ENCODE results near the gene ADCK2. TPM values are rescaled to one million over a fixed set of nuclear protein-coding genes. Genes with fewer than 3 reads are reported as not detected.

Gene ADCK2
- total and polyA plus RNA-seq, 10 of the 15 experiments (the other 5 are each of a cell fraction or from before 2014, with no cell fraction given) = 0.52 to 19.4 (median 13.1) TPM

- intact Hi-C loops (cut with micrococcal nuclease; ENCODE audit: unreplicated experiment) = loop anchor here (5.0 kb wide), 1 partner anchor 244 kb away; the partner anchor contains the start of gene BRAF
- DNase-seq (ENCODE audit: low read depth, low spot score) (no peak), FAIRE-seq (no peak), ATAC-seq (no peak)
- Histone ChIP-seq H3K9me3 (replicated peaks; ENCODE audit: control insufficient read depth, insufficient read depth, low read length) (no peaks in the 10 kb centered on the region), H3K79me2 (ENCODE audit: control insufficient read depth, insufficient read depth, low read length) (no peaks in the 10 kb centered on the region; the same call in 1 of the 2 replicates), H2AFZ (ENCODE audit: control insufficient read depth, low read depth, low read length) (no peak overlapping the region), H3K4me2 (ENCODE audit: control insufficient read depth, insufficient read depth) (no peak overlapping the region), H3K9ac (ENCODE audit: control insufficient read depth, insufficient read depth, low read length) (no peak overlapping the region), H3K36me3 (ENCODE audit: control insufficient read depth in 2 of 2, insufficient read depth in 2 of 2, low read length in 1 of 2) (0 out of 4 replicates have a peak, but pooled peaks cover 0 to 3% of the 10 kb centered on the region in 2 experiments), H3K4me1 (ENCODE audit: control insufficient read depth, insufficient read depth, low read length) (peaks cover 34% of the 10 kb centered on the region), H3K27me3 (replicated peaks in 1 of 2; ENCODE audit: control insufficient read depth in 2 of 2, insufficient read depth in 2 of 2, low read length in 1 of 2) (no peaks in the 10 kb centered on the region), H3K27ac (ENCODE audit: control insufficient read depth, insufficient read depth) (no peak overlapping the region), H3K4me3 (no peak overlapping the region), H4K20me1 (ENCODE audit: control insufficient read depth, insufficient read depth) (no peaks in the 10 kb centered on the region)
- ChIA-PET POLR2A (no interaction called here), RAD21 (ENCODE audit: unreplicated experiment) (no interaction called here), CTCF (interaction anchor here (0.6 to 5.6 kb wide), 4 partner anchors 14 to 1296 kb away, joined by 3 to 88 read pairs (median 14); partner anchors contain the start of gene MRPS33), SMC1A (ENCODE audit: uncharacterized antibody, unreplicated experiment) (interaction anchor here (1.3 to 4.4 kb wide), 3 partner anchors 8 to 335 kb away, joined by 3 to 57 read pairs (median 6); partner anchors contain the start of gene MRPS33)
- 95% methylated on average over 20 of the region's 20 CpGs for WGBS (ENCODE audit: insufficient coverage, insufficient replicate concordance, low lambda C conversion rate, missing lambda C conversion rate)
- in situ Hi-C loops (cut with MboI) = loop anchor here (10.0 kb wide), 1 partner anchor 337 kb away; the partner anchor contains the start of gene MRPS33
- no TSS peak for BruUV-seq (replicated peaks)
- TF ChIP-seq SUPT20H (IDR thresholded peaks at IDR 0.05; ENCODE audit: borderline replicate concordance, control insufficient read depth, low read depth, low read length) = no peak
- no peak for TF ChIP-seq ATF7 (IDR thresholded peaks at IDR 0.05; ENCODE audit: low read depth)
- TF ChIP-seq SMARCA5 (IDR thresholded peaks at IDR 0.05) = no peak
- no peak for TF ChIP-seq MTA3 (IDR thresholded peaks at IDR 0.05; ENCODE audit: borderline replicate concordance, low read length)
- TF ChIP-seq, protein P1, sequence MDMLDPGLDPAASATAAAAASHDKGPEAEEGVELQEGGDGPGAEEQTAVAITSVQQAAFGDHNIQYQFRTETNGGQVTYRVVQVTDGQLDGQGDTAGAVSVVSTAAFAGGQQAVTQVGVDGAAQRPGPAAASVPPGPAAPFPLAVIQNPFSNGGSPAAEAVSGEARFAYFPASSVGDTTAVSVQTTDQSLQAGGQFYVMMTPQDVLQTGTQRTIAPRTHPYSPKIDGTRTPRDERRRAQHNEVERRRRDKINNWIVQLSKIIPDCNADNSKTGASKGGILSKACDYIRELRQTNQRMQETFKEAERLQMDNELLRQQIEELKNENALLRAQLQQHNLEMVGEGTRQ (IDR thresholded peaks at IDR 0.05; ENCODE audit: borderline replicate concordance, low read depth, low read length) = no peak
- TF ChIP-seq, protein P2, sequence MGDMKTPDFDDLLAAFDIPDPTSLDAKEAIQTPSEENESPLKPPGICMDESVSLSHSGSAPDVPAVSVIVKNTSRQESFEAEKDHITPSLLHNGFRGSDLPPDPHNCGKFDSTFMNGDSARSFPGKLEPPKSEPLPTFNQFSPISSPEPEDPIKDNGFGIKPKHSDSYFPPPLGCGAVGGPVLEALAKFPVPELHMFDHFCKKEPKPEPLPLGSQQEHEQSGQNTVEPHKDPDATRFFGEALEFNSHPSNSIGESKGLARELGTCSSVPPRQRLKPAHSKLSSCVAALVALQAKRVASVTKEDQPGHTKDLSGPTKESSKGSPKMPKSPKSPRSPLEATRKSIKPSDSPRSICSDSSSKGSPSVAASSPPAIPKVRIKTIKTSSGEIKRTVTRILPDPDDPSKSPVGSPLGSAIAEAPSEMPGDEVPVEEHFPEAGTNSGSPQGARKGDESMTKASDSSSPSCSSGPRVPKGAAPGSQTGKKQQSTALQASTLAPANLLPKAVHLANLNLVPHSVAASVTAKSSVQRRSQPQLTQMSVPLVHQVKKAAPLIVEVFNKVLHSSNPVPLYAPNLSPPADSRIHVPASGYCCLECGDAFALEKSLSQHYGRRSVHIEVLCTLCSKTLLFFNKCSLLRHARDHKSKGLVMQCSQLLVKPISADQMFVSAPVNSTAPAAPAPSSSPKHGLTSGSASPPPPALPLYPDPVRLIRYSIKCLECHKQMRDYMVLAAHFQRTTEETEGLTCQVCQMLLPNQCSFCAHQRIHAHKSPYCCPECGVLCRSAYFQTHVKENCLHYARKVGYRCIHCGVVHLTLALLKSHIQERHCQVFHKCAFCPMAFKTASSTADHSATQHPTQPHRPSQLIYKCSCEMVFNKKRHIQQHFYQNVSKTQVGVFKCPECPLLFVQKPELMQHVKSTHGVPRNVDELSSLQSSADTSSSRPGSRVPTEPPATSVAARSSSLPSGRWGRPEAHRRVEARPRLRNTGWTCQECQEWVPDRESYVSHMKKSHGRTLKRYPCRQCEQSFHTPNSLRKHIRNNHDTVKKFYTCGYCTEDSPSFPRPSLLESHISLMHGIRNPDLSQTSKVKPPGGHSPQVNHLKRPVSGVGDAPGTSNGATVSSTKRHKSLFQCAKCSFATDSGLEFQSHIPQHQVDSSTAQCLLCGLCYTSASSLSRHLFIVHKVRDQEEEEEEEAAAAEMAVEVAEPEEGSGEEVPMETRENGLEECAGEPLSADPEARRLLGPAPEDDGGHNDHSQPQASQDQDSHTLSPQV (IDR thresholded peaks at IDR 0.05) = no peak
- no peak for TF ChIP-seq GATAD2B (conservative IDR thresholded peaks at IDR 0.05; ENCODE audit: low read depth)
- TF ChIP-seq, protein P3, sequence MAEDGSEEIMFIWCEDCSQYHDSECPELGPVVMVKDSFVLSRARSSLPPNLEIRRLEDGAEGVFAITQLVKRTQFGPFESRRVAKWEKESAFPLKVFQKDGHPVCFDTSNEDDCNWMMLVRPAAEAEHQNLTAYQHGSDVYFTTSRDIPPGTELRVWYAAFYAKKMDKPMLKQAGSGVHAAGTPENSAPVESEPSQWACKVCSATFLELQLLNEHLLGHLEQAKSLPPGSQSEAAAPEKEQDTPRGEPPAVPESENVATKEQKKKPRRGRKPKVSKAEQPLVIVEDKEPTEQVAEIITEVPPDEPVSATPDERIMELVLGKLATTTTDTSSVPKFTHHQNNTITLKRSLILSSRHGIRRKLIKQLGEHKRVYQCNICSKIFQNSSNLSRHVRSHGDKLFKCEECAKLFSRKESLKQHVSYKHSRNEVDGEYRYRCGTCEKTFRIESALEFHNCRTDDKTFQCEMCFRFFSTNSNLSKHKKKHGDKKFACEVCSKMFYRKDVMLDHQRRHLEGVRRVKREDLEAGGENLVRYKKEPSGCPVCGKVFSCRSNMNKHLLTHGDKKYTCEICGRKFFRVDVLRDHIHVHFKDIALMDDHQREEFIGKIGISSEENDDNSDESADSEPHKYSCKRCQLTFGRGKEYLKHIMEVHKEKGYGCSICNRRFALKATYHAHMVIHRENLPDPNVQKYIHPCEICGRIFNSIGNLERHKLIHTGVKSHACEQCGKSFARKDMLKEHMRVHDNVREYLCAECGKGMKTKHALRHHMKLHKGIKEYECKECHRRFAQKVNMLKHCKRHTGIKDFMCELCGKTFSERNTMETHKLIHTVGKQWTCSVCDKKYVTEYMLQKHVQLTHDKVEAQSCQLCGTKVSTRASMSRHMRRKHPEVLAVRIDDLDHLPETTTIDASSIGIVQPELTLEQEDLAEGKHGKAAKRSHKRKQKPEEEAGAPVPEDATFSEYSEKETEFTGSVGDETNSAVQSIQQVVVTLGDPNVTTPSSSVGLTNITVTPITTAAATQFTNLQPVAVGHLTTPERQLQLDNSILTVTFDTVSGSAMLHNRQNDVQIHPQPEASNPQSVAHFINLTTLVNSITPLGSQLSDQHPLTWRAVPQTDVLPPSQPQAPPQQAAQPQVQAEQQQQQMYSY (CRISPR knock-in tag; IDR thresholded peaks at IDR 0.05) = no peak
- no peak for TF ChIP-seq RCOR1 (conservative IDR thresholded peaks at IDR 0.05; ENCODE audit: low read depth, low read length)
- TF ChIP-seq RAD51 (IDR thresholded peaks at IDR 0.05) = no peak
- TF ChIP-seq SPI1 (IDR thresholded peaks at IDR 0.05; ENCODE audit: borderline replicate concordance, insufficient read depth, low read depth, low read length) = no peak
- TF ChIP-seq MXI1 (IDR thresholded peaks at IDR 0.05; ENCODE audit: low read depth, low read length) = no peak
- no peak for TF ChIP-seq ZNF24 (IDR thresholded peaks at IDR 0.05)
Observed at GRCh38 chr7:140678081-140678815, 5.5 kb downstream of the ADCK2 start.

Data from GM12878 (cell line).